Esophagus squamous epithelium (tissue), 5 donors: ENCODE data around the gene RPLP2. TPM values are rescaled to one million over a fixed set of nuclear protein-coding genes. Genes with fewer than 3 reads are reported as not detected.

Experiments
- DNase-seq: peaks from one replicate; lab custom pipeline; 2025; lab: John Stamatoyannopoulos, UW
- H3K27ac ChIP-seq, 4 donors: fragments of 200-600 bp; sonication (generic); one replicate each; pipeline ENCODE4 v1.5.1; 2016 to 2019; ENCODE audit warnings: mild to moderate bottlenecking in 1 of 4
- H3K27me3 ChIP-seq, 4 donors: fragments of 200-600 bp; sonication (generic); 1 replicate in 3 of 4; 2 replicates in 1 of 4; pipeline versions ENCODE4 v1.5.1 to v1.6.0; 2017 to 2021; ENCODE audit warnings: antibody characterized with exemption in 1 of 4
- H3K36me3 ChIP-seq, 3 donors: fragments of 200-600 bp; sonication (generic); one replicate each; pipeline ENCODE4 v1.5.1; 2016 to 2019
- H3K4me1 ChIP-seq, 3 donors: fragments of 200-600 bp; sonication (generic); one replicate each; pipeline ENCODE4 v1.5.1; 2017 to 2019
- H3K4me3 ChIP-seq, 4 donors: fragments of 200-600 bp; sonication (generic); 1 replicate in 3 of 4; 2 replicates in 1 of 4; pipeline ENCODE4 v1.5.1; 2016 to 2019; ENCODE audit warnings: mild to moderate bottlenecking in 2 of 4, moderate library complexity in 1 of 4
- H3K9me3 ChIP-seq, 3 donors: fragments of 200-600 bp; sonication (generic); one replicate each; pipeline ENCODE4 v1.5.1; 2016 to 2019
- CTCF ChIP-seq, 6 experiments: fragments of 450-650 bp in 4 of 6; fragments of 200-600 bp in 2 of 6; sonication (generic) in 2 of 6; IDR thresholded peaks; one replicate each; pipeline ENCODE4 v1.5.1; 2016 to 2019; ENCODE audit warnings: antibody characterized with exemption in 6 of 6, mild to moderate bottlenecking in 4 of 6, moderate library complexity in 4 of 6
- POLR2A ChIP-seq, 4 donors: fragments of 450-650 bp; IDR thresholded peaks; one replicate each; pipeline ENCODE4 v1.6.1; 2017; ENCODE audit warnings: antibody characterized with exemption in 4 of 4, mild to moderate bottlenecking in 4 of 4, moderate library complexity in 3 of 4
- WGBS, 2 donors: methylation state at CpG; one replicate each; pipeline ENCODE4 v1.1.5; 2018; 5-methylcytosine and 5-hydroxymethylcytosine counted together
- intact Hi-C: fragments of 100-400 bp; cut with DNase I; formaldehyde crosslinking; loops from one replicate; pipeline ENCODE4 v1.15.0; 2022
- total RNA-seq, 4 donors: library from RNA; depleted of rRNA; stranded (reverse); fragments of >200 nt; gene quantifications; one replicate each; pipeline ENCODE4 v1.1.0, GENCODE V29; 2016
- donor health status: DM: yes; HTN: yes; CAD: no.

RPLP2 gene
- total RNA-seq, 4 donors from 2014 or later = 232 to 871 (median 490) TPM

- H3K27me3 ChIP-seq = no peaks in the 10 kb centered on the region
- TF ChIP-seq POLR2A (IDR thresholded peaks at IDR 0.05) (no peak), CTCF (IDR thresholded peaks at IDR 0.05) (no peak)
- peak overlapping the region in 1 of 4 donors; percentile 20 for H3K27ac ChIP-seq
- intact Hi-C loops = no loop called here
- peaks cover 9 to 61% (median 27%) of the 10 kb centered on the region in 3 donors for H3K36me3 ChIP-seq
- no peaks in the 10 kb centered on the region for H3K9me3 ChIP-seq
- H3K4me3 ChIP-seq = no peak overlapping the region
- no peak for DNase-seq
- WGBS, 2 donors = 78% methylated on average over 4 of the region's 9 CpGs; no CpG with 5 or more reads in 1 of the 2 donors
- peaks cover 26 to 62% (median 26%) of the 10 kb centered on the region in 3 donors for H3K4me1 ChIP-seq
Observed at GRCh38 chr11:773830-774229, 35.9 kb upstream of the RPLP2 start.

GRCh38 chr11:774873-775592 is 34.7 kb upstream of the RPLP2 start:
- no peak for DNase-seq
- WGBS, 2 donors = 84 to 86% methylated on average over 2 to 5 of the region's 20 CpGs
- peak overlapping the region in 2 of 4 donors; percentile 95 for H3K4me3 ChIP-seq
- peaks cover 26 to 71% (median 33%) of the 10 kb centered on the region in 3 donors for H3K4me1 ChIP-seq
- H3K9me3 ChIP-seq = no peaks in the 10 kb centered on the region
- H3K27me3 ChIP-seq = no peaks in the 10 kb centered on the region
- TF ChIP-seq POLR2A (IDR thresholded peaks at IDR 0.05) (no peak), CTCF (IDR thresholded peaks at IDR 0.05) (peak in 1 of 6 experiments; percentile 7)
- intact Hi-C loops = no loop called here
- peak overlapping the region; percentile 9 to 94 (median 58) for H3K27ac ChIP-seq
- H3K36me3 ChIP-seq = peaks cover 9 to 57% (median 23%) of the 10 kb centered on the region in 3 donors

- intact Hi-C loops = no loop called here
- peak overlapping the region; percentile 75 to 95 (median 87) for H3K4me3 ChIP-seq
- 39 to 41% methylated on average over 6 to 10 of the region's 11 CpGs for WGBS, 2 donors
- peaks cover 26 to 73% (median 33%) of the 10 kb centered on the region in 3 donors for H3K4me1 ChIP-seq
- DNase-seq = no peak
- H3K9me3 ChIP-seq = no peaks in the 10 kb centered on the region
- H3K36me3 ChIP-seq = peaks cover 9 to 52% (median 15%) of the 10 kb centered on the region in 3 donors
- TF ChIP-seq POLR2A (IDR thresholded peaks at IDR 0.05) (no peak), CTCF (IDR thresholded peaks at IDR 0.05) (no peak)
- H3K27me3 ChIP-seq = no peaks in the 10 kb centered on the region
- H3K27ac ChIP-seq = peak overlapping the region; percentile 83 to 94 (median 92)
Observed at GRCh38 chr11:776263-776560, 33.6 kb upstream of the RPLP2 start.

GRCh38 chr11:776561-777287 is 33.0 kb upstream of the RPLP2 start:
- Histone ChIP-seq H3K9me3 (no peaks in the 10 kb centered on the region), H3K4me3 (peak overlapping the region; percentile 75 to 95 (median 87)), H3K4me1 (peaks cover 26 to 74% (median 33%) of the 10 kb centered on the region in 3 donors), H3K27me3 (no peaks in the 10 kb centered on the region), H3K36me3 (peaks cover 9 to 47% (median 15%) of the 10 kb centered on the region in 3 donors), H3K27ac (peak overlapping the region; percentile 83 to 94 (median 92))
- DNase-seq = no peak
- WGBS, 2 donors = 0% methylated on average over 2 of the region's 65 CpGs; no CpG with 5 or more reads in 1 of the 2 donors
- intact Hi-C loops = no loop called here
- no peak for TF ChIP-seq CTCF (IDR thresholded peaks at IDR 0.05)
- no peak for TF ChIP-seq POLR2A (IDR thresholded peaks at IDR 0.05)
